ENCODE measurements around the gene MRPL11.

GRCh38 chr11:66386171-66387069 is 52.2 kb downstream of the MRPL11 start:
- TF ChIP-seq CTCF (IDR thresholded peaks at IDR 0.05; ENCODE audit: insufficient read depth, low read depth, low read length) (peak; percentile 99), EZH2 (IDR thresholded peaks at IDR 0.05; ENCODE audit: insufficient read depth, low read length) (no peak)
